HG03432 (cell line): ENCODE data around the gene CSKMT.

Experiments
- ATAC-seq: cut with Tn5 transposase; IDR thresholded peaks from one replicate; pipeline ENCODE4 v1.9.1; 2021; ENCODE audit warnings: mild to moderate bottlenecking, moderate library complexity; ENCODE audit not compliant: unreplicated experiment

CSKMT gene

GRCh38 chr11:62715150-62716130 lies 50.3 kb downstream of the CSKMT start:
- ATAC-seq: no peak

GRCh38 chr11:62716206-62716605 lies 51.1 kb downstream of the CSKMT start:
- no peak for ATAC-seq

GRCh38 chr11:62716816-62717215 lies 51.7 kb downstream of the CSKMT start:
- no peak for ATAC-seq
